PFSK-1 (cell line): Measurements from ENCODE around the gene TPK1.

Experiments used
- FOXP2 ChIP-seq: optimal IDR thresholded peaks from 2 replicates; pipeline ENCODE3; 2011; ENCODE audit warnings: borderline replicate concordance, control low read depth, inconsistent platforms; ENCODE audit not compliant: insufficient read depth; ENCODE audit errors: extremely low read length, extremely low read depth
- POLR2AphosphoS5 ChIP-seq: IDR thresholded peaks from 2 replicates; pipeline ENCODE4 v1.6.1; 2012; ENCODE audit warnings: low read depth, mild to moderate bottlenecking, control low read depth, low read length, moderate library complexity
- REST ChIP-seq, 2 experiments: IDR thresholded peaks; 2 replicates each; pipeline versions ENCODE4 v1.6.1 to v1.8.0; 2011 to 2012; ENCODE audit warnings: low read depth in 2 of 2, low read length in 2 of 2, control low read depth in 1 of 2, inconsistent platforms in 1 of 2, mild to moderate bottlenecking in 1 of 2, moderate library complexity in 1 of 2; ENCODE audit not compliant: insufficient read depth in 1 of 2
- SIN3A ChIP-seq: IDR thresholded peaks from 2 replicates; pipeline ENCODE4 v1.6.1; 2012; ENCODE audit warnings: mild to moderate bottlenecking, low read length, moderate library complexity, borderline replicate concordance; ENCODE audit not compliant: insufficient read depth
- TAF1 ChIP-seq: IDR thresholded peaks from 2 replicates; pipeline ENCODE4 v1.6.1; 2012; ENCODE audit warnings: low read length, control low read depth, borderline replicate concordance; ENCODE audit not compliant: insufficient read depth

The TPK1 gene

GRCh38 chr7:144632724-144633123, 203.1 kb downstream of the TPK1 start:
- TF ChIP-seq POLR2AphosphoS5 (no peak), FOXP2 (no peak), SIN3A (no peak), TAF1 (no peak), REST (IDR thresholded peaks at IDR 0.05; ENCODE audit: insufficient read depth in 1 of 2, low read depth in 2 of 2, low read length in 2 of 2) (no peak)

GRCh38 chr7:144629598-144629997, 206.3 kb downstream of the TPK1 start:
- TF ChIP-seq POLR2AphosphoS5 (no peak), FOXP2 (no peak), TAF1 (no peak), REST (IDR thresholded peaks at IDR 0.05; ENCODE audit: insufficient read depth in 1 of 2, low read depth in 2 of 2, low read length in 2 of 2) (no peak), SIN3A (no peak)

- TF ChIP-seq FOXP2, result no peak
- no peak for TF ChIP-seq REST (IDR thresholded peaks at IDR 0.05; ENCODE audit: insufficient read depth in 1 of 2, low read depth in 2 of 2, low read length in 2 of 2)
- TF ChIP-seq TAF1, result no peak
- no peak for TF ChIP-seq SIN3A
- no peak for TF ChIP-seq POLR2AphosphoS5
Measured at GRCh38 chr7:144629011-144629410, 206.8 kb downstream of the TPK1 start.

GRCh38 chr7:144628176-144628575, 207.7 kb downstream of the TPK1 start:
- no peak for TF ChIP-seq TAF1
- TF ChIP-seq REST (IDR thresholded peaks at IDR 0.05; ENCODE audit: insufficient read depth in 1 of 2, low read depth in 2 of 2, low read length in 2 of 2), result no peak
- TF ChIP-seq FOXP2, result no peak
- TF ChIP-seq POLR2AphosphoS5, result no peak
- TF ChIP-seq SIN3A, result no peak

- TF ChIP-seq TAF1 (no peak), POLR2AphosphoS5 (no peak), FOXP2 (no peak), REST (IDR thresholded peaks at IDR 0.05; ENCODE audit: insufficient read depth in 1 of 2, low read depth in 2 of 2, low read length in 2 of 2) (no peak), SIN3A (no peak)
Measured at GRCh38 chr7:144622745-144623144, 213.1 kb downstream of the TPK1 start.
